PC-3 (cell line): ENCODE data around the gene CYGB. TPM values are rescaled to one million over a fixed set of nuclear protein-coding genes. Genes with fewer than 3 reads are reported as not detected.

ENCODE experiments used
- ATAC-seq: fragments of 200-7000 bp; cut with Tn5 transposase; 2 replicates; pipeline ENCODE4 v1.9.1; 2020; ENCODE audit warnings: mild to moderate bottlenecking, moderate library complexity
- BruUV-seq: library from RNA; stranded (reverse); fragments of 400-500 nt; replicated peaks from 2 replicates; lab custom pipeline; 2021; lab: Mats Ljungman, UMichigan
- CTCF ChIA-PET: fragments of 300-600 bp; sonication (Branson Sonifier 250); formaldehyde crosslinking; loops from one replicate; lab custom pipeline; 2022; ENCODE audit warnings: antibody characterized with exemption; lab: Charles Lee
- POLR2A ChIA-PET: fragments of 300-600 bp; sonication (Branson Sonifier 250); formaldehyde crosslinking; loops from one replicate; lab custom pipeline; 2022; ENCODE audit warnings: antibody characterized with exemption; ENCODE audit not compliant: unreplicated experiment; lab: Charles Lee
- DNase-seq: peaks from one replicate; pipeline ENCODE4 v3.0.0-alpha.2; 2015
- H2AFZ ChIP-seq: fragments of 300-600 bp; sonication (generic); 2 replicates; pipeline ENCODE4 v1.6.0; 2016; ENCODE audit warnings: antibody characterized with exemption, low read length
- H3F3A ChIP-seq: fragments of 300-600 bp; sonication (generic); one replicate; pipeline ENCODE4 v1.6.0; 2017; ENCODE audit warnings: antibody characterized with exemption, low read length, control low read depth, mild to moderate bottlenecking; ENCODE audit not compliant: unreplicated experiment
- H3K27ac ChIP-seq: fragments of 300-600 bp; sonication (generic); 2 replicates; pipeline ENCODE4 v1.5.1; 2016; ENCODE audit warnings: mild to moderate bottlenecking, low read length
- H3K27me3 ChIP-seq: fragments of 300-600 bp; sonication (generic); 2 replicates; pipeline ENCODE4 v1.6.1; 2016; ENCODE audit warnings: low read length, mixed read lengths
- H3K36me3 ChIP-seq: fragments of 300-600 bp; sonication (generic); 2 replicates; pipeline ENCODE4 v1.6.1; 2016; ENCODE audit warnings: low read depth, mixed run types, low read length, mixed read lengths
- H3K4me1 ChIP-seq: fragments of 300-600 bp; sonication (generic); 2 replicates; pipeline ENCODE4 v1.5.1; 2016; ENCODE audit warnings: low read length; ENCODE audit not compliant: insufficient read depth
- H3K4me2 ChIP-seq: fragments of 300-600 bp; sonication (generic); 2 replicates; pipeline ENCODE4 v1.6.0; 2016; ENCODE audit warnings: low read length
- H3K4me3 ChIP-seq: fragments of 300-600 bp; sonication (generic); 2 replicates; pipeline ENCODE4 v1.5.1; 2016; ENCODE audit warnings: mild to moderate bottlenecking, low read length, mixed read lengths
- H3K79me2 ChIP-seq: fragments of 300-600 bp; sonication (generic); 2 replicates; pipeline ENCODE4 v1.6.1; 2017; ENCODE audit warnings: low read length, mixed read lengths
- H3K9ac ChIP-seq: fragments of 300-600 bp; sonication (generic); 2 replicates; pipeline ENCODE4 v1.6.0; 2016; ENCODE audit warnings: mild to moderate bottlenecking, low read length
- H3K9me2 ChIP-seq: fragments of 300-600 bp; sonication (generic); replicated peaks from 2 replicates; pipeline ENCODE4 v1.6.1; 2016; ENCODE audit warnings: mixed run types, low read length, mixed read lengths
- H3K9me3 ChIP-seq: fragments of 300-600 bp; sonication (generic); 2 replicates; pipeline ENCODE4 v1.6.1; 2016; ENCODE audit warnings: low read length, mixed read lengths
- H4K20me1 ChIP-seq: fragments of 300-600 bp; sonication (generic); 2 replicates; pipeline ENCODE4 v1.6.1; 2016; ENCODE audit warnings: low read length, mixed read lengths
- CTCF ChIP-seq: fragments of 300-600 bp; sonication (generic); conservative IDR thresholded peaks from 2 replicates; pipeline ENCODE4 v1.5.1; 2017; ENCODE audit warnings: antibody characterized with exemption, low read depth, mild to moderate bottlenecking, low read length
- EZH2 ChIP-seq: fragments of 300-600 bp; sonication (generic); IDR thresholded peaks from one replicate; pipeline ENCODE4 v1.6.1; 2017; ENCODE audit warnings: antibody characterized with exemption, mild to moderate bottlenecking, low read length; ENCODE audit not compliant: unreplicated experiment
- EZH2phosphoT487 ChIP-seq: fragments of 300-600 bp; sonication (generic); IDR thresholded peaks from 2 replicates; pipeline ENCODE4 v1.6.1; 2018; ENCODE audit warnings: mild to moderate bottlenecking, antibody characterized with exemption, low read length, borderline replicate concordance
- intact Hi-C: fragments of 100-400 bp; cut with micrococcal nuclease; formaldehyde crosslinking; loops from 2 replicates; pipeline ENCODE4 v1.9.0; 2023
- total RNA-seq: library from RNA; depleted of rRNA; stranded (reverse); fragments of >200 nt; gene quantifications from 2 replicates; pipeline ENCODE4 v1.2.3, GENCODE V29; 2014

The CYGB gene
- total RNA-seq, 1 experiment from 2014 or later, result 0.62 TPM

- Histone ChIP-seq H3K9me2 (no peaks in the 10 kb centered on the region), H3K4me2 (peak overlapping the region; percentile 48), H3K9me3 (no peaks in the 10 kb centered on the region), H4K20me1 (no peaks in the 10 kb centered on the region), H3K4me1 (peaks cover 34% of the 10 kb centered on the region), H3K9ac (peak overlapping the region; percentile 78), H3K27ac (peak overlapping the region; percentile 97), H3K36me3 (no peaks in the 10 kb centered on the region), H2AFZ (no peak overlapping the region), H3F3A (no peaks in the 10 kb centered on the region), H3K79me2 (no peaks in the 10 kb centered on the region), H3K27me3 (no peaks in the 10 kb centered on the region), H3K4me3 (peak overlapping the region; percentile 1; the same call in 1 of the 2 replicates)
- intact Hi-C loops, result loop anchor here (1.0 kb wide), 2 partner anchors 11 to 19 kb away; no protein-coding TSS in a partner anchor
- ChIA-PET CTCF (interaction anchor here (0.6 to 2.4 kb wide), 9 partner anchors 11 to 735 kb away, joined by 3 to 23 read pairs (median 6); partner anchors contain the start of gene ST6GALNAC2), POLR2A (interaction anchor here (0.9 to 1.4 kb wide), 2 partner anchors 11 to 17 kb away, joined by 5 to 9 read pairs; no protein-coding TSS in a partner anchor)
- ATAC-seq (peak; percentile 1), DNase-seq (no peak)
- no peak for TF ChIP-seq EZH2phosphoT487
- TF ChIP-seq EZH2, result no peak
- TF ChIP-seq CTCF, result no peak; the same call in 1 of the 2 replicates
- TSS peak; percentile 26 for BruUV-seq
Measured at GRCh38 chr17:76545918-76546555, 8.5 kb upstream of the CYGB start.

DNA sequence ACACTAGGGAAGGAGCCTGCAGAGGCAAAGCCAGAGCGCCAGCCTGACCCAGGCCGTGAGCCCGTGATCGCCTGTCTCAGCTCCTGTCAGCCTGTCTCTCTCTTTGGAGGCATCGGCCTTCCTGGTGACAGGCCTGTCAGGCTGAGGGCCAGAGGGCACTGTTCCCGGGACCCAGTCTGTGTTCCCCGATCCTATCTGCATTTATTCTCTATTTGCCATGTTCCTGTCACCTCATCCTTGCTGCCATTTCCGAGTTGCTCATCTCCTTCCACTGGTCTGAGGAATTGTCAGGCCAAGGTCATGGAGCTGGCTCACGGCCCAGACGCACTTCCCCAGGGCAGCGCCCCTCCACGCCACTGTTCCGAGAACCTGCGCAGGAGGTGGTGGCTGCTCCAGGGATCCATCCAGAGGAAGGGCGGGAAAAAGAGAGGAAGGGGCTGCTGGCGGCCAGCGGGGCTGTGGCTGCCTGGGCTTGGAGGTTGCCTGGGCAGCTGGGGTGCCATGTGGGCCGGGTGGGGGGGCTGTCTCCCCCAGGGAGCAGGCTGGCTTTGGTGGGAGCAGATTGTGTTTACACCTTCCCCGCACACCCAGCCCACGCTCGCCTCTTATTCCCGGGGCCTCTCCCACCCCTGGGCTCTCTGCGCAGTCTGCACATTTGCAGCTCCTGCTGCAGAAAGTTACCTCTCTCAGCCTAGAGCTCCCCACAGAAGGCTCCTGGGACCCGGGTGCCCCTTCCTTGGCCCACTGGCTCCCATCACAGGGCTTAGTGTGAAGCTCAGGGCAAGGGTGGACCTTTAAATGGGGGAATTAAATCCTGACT lies 7.2 kb upstream of the CYGB start:
- Histone ChIP-seq H3K27ac (no peak overlapping the region; the same call in 1 of the 2 replicates), H3K9me2 (no peaks in the 10 kb centered on the region), H3K9me3 (no peaks in the 10 kb centered on the region), H3K4me3 (no peak overlapping the region), H2AFZ (no peak overlapping the region), H3K4me1 (peaks cover 33% of the 10 kb centered on the region), H3K9ac (0 out of 2 replicates have a peak overlapping the region, but pooled peaks have one; percentile 78), H3K36me3 (no peaks in the 10 kb centered on the region), H4K20me1 (no peaks in the 10 kb centered on the region), H3K79me2 (no peaks in the 10 kb centered on the region), H3K27me3 (no peaks in the 10 kb centered on the region), H3K4me2 (no peak overlapping the region), H3F3A (no peaks in the 10 kb centered on the region)
- ATAC-seq, result no peak
- ChIA-PET CTCF (interaction anchor here (0.7 to 2.4 kb wide), 2 partner anchors 17 to 1952 kb away, joined by 3 to 23 read pairs; no protein-coding TSS in a partner anchor), POLR2A (no interaction called here)
- TF ChIP-seq EZH2phosphoT487 (no peak), EZH2 (no peak), CTCF (no peak)
- DNase-seq, result no peak
- no TSS peak for BruUV-seq
- intact Hi-C loops, result no loop called here
